ENCODE results near the gene ASIC2.

DNA sequence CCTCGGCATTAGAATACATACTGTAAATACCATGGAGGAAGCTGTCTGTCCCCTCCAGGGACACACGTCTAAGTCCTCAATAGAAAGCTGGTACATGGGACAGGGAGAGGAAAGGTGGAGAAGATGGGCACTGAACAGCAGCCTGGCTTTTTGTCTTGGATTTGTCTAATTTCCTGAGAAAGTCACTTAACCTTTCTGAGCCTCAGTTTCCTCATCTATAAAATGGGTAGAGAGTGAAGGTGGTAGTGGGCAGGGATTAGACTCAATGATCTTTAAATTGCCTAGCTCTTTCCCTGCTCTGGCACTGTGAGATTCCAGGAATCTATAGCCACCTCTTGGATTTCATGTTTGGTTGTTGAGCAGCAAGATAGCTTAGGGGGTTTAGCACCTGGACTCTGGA lies 96.2 kb downstream of the ASIC2 start:
- TF ChIP-seq CTCF (conservative IDR thresholded peaks at IDR 0.05; ENCODE audit: low read depth in 2 of 2) = no peak
- no peak for TF ChIP-seq POLR2AphosphoS5 (IDR thresholded peaks at IDR 0.05; ENCODE audit: low read depth)
- TF ChIP-seq EZH2phosphoT487 (IDR thresholded peaks at IDR 0.05; ENCODE audit: unreplicated experiment) = no peak
- TF ChIP-seq EZH2 (IDR thresholded peaks at IDR 0.05; ENCODE audit: low read depth, unreplicated experiment) = no peak
- TF ChIP-seq STAT1 (IDR thresholded peaks at IDR 0.05; ENCODE audit: unreplicated experiment) = no peak
- TF ChIP-seq, protein P1, sequence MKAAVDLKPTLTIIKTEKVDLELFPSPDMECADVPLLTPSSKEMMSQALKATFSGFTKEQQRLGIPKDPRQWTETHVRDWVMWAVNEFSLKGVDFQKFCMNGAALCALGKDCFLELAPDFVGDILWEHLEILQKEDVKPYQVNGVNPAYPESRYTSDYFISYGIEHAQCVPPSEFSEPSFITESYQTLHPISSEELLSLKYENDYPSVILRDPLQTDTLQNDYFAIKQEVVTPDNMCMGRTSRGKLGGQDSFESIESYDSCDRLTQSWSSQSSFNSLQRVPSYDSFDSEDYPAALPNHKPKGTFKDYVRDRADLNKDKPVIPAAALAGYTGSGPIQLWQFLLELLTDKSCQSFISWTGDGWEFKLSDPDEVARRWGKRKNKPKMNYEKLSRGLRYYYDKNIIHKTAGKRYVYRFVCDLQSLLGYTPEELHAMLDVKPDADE (IDR thresholded peaks at IDR 0.05) = no peak
- no peak for TF ChIP-seq ZNF114 (CRISPR knock-in tag; IDR thresholded peaks at IDR 0.05)
- TF ChIP-seq JUNB (IDR thresholded peaks at IDR 0.05; ENCODE audit: unreplicated experiment) = no peak
- TF ChIP-seq REST (IDR thresholded peaks at IDR 0.05; ENCODE audit: unreplicated experiment) = no peak
- no peak for TF ChIP-seq NANOG (IDR thresholded peaks at IDR 0.05; ENCODE audit: borderline replicate concordance)
- TF ChIP-seq CREB1 (CRISPR knock-in tag; IDR thresholded peaks at IDR 0.05; ENCODE audit: low read depth) = no peak
- no peak for TF ChIP-seq ZNF462 (CRISPR knock-in tag; IDR thresholded peaks at IDR 0.05)
- no peak for TF ChIP-seq ZNF331 (CRISPR knock-in tag; IDR thresholded peaks at IDR 0.05; ENCODE audit: low read depth)
